B cell (primary cell): Measurements from ENCODE around the gene KIAA0232.

ENCODE experiments used
- CTCF ChIP-seq: fragments of 200-600 bp; IDR thresholded peaks from one replicate; pipeline ENCODE4 v1.8.0; 2022; ENCODE audit warnings: antibody characterized with exemption, mild to moderate bottlenecking
- EZH2 ChIP-seq: IDR thresholded peaks from 2 replicates; pipeline ENCODE4 v1.6.1; 2012; ENCODE audit warnings: borderline replicate concordance, low read depth, mild to moderate bottlenecking, moderate library complexity, low read length; ENCODE audit not compliant: insufficient read depth, poor library complexity, severe bottlenecking

- TF ChIP-seq CTCF (no peak), EZH2 (no peak)
Observed at GRCh38 chr4:6923507-6923906, 141.0 kb downstream of the KIAA0232 start.
